CD4-positive, alpha-beta T cell treated with Interleukin-21 for 1 hour (primary cell): ENCODE data around the gene ATP4B.

Experiments used
- DNase-seq: peaks from one replicate; pipeline ENCODE4 v3.0.0-alpha.2; 2020

The ATP4B gene

DNA sequence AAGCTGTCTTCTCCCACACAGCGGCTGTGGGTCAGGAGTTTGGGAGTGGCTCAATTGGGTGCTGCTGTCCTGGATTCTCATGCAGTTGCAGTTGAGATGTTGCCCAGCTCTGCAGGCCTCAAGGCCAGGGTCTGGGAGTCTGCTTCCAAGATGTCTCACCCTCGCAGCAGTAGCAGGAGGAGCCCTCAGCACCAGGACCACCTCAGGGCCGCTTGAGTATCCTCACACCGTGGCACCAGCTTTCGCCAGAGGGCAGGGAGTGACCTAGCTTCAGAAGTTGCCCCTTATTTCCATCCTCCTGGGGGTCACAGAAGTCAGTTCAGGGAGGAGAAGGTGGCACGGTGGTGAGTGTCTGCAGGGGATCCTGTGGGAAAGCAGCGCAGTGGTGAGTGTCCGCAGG lies 52.5 kb downstream of the ATP4B start:
- no peak for DNase-seq

DNA sequence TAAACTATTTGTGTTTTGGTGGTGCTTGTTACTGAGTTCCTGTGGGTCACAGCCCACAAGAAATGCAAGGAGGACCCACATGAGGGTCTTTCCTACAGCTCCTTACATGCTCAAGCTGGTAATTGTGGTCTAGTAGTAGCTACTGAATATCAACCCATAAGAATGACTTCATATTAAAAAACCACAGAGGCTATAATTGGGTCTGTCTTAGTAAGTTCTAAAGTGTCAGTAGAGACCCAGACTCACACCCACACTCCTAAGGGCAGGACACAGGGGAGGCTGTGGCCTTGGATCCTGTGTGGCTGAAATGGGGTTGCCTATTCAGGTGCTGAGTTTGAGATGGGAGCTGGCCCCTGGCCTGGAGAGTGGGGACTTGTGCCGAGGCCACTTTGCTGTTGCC lies 53.8 kb downstream of the ATP4B start:
- no peak for DNase-seq

DNA sequence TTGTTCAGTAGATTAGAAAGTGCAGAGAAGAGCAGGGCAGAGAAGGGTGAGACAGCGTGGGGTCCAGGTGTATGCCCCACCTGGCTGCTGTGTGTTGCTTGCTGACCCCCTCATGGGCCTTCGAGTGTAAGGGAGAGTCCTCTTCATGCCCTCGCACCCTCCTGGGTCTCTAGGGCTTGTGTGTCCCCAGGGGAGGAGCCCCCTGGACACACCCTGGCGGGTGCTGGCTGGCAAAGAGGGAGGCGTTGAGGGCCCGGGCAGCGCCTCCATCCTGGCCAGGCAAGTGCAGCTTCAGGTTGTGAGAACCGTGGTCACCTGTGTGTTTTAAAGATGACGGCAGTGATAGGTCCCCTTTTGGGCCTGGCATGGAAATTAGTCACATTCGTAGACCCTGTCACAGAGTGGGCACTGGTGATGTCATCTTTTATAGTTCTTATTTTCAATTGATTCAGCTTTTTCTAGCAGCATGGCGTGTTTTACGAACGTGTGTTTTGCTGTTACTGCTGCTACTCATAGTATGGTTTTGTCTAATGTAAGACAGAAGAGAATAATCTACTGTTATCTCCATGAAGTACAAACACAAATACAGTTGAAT lies 54.8 kb downstream of the ATP4B start:
- no peak for DNase-seq

DNA sequence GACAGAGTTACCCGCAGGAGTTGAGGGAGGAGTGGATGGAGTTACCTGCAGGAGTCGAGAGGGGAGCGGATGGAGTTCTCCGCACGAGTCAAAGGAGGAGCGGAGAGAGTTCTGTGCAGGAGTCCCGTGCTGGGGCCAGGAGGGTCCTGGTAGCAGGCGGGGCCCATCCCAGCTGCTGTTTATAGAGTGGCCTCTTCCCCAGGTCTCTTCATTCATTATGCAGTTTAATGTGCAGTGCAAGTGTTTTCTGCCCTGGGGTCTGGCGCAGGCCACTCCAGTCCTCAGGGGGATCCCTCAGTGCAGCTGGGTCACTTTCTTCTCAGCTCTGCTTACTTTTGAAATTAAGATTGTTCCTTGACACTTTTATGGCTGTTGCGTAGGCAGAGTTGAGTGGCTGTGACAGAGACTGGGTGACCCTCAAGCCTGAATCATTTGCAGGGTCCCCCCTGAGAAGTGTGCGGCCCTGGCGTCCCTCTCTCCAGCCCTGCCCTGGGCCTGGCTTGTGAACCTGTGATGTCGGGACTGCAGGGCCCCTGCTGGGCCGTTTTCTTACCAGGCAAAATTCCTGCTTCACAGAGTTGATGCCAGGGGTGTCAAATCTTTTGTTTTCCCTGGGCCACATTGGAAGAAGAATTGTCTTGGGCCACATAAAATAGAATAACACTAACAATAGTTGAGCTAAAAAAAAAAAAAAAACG lies 55.6 kb downstream of the ATP4B start:
- no peak for DNase-seq

DNA sequence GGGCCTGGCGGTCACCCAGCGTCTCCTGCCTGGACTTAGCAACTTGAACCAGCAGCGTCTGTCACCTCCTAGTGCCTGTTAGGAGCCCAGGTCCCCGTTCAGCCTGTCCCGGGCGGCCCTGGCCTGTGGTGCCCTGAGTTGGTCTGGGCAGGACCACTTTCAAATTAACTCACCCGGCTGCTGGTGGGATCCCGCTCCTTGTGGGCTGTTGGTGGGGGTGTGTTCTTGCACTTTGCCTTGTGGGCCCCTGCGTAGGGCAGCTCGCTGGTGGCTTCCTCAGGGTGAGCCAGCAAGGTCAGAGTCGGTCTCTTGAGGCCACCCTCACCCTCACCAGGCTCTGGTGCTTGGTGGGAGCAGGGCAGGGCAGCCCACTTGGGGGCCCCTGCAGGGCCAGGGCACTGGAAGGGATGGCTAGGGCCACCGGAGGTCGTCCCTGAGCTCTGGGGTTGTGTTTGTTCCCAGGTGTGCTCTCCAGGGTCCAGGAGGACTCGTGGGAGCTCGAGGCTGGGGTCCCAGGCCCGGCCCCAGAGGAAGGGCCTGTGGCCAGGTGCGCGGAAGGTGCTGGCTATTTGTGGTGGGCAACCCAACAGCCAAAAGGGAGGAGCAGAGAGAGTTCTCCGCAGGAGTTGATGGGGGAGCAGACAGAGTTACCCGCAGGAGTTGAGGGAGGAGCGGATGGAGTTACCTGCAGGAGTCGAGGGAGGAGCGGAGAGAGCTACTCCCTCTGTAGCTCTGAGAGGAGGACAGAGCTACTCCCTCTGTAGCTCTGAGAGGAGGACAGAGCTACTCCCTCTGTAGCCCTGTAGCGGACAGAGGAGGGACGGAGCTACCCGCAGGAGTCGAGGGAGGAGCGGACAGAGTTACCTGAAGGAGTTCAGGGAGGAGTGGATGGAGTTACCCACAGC lies 56.6 kb downstream of the ATP4B start:
- DNase-seq, result no peak

DNA sequence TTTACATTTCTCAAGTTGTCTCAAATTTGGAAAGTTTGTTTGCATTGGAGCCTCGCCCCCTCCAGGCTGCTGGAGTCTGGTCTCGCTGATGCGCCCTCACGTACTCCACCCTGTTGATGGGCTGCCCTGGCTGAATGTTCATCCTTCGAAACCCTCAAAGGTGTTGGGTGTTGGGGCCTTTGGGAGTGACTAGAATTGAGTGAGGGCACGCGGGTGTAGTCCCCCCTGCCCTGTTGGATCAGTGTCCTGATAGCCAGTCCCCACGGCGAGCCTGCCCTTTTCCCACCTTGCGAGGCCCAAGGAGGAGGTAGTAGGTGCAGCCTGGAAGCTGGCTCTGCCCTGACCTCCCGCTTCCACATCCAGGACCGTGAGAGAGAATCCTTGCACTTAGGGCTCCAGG lies 58.6 kb downstream of the ATP4B start:
- DNase-seq, result no peak
